GM18951 (cell line): ENCODE results near the gene LAMA2.

Experiments used
- POLR2A ChIP-seq: IDR thresholded peaks from 4 replicates; pipeline ENCODE4 v1.6.1; 2011; ENCODE audit warnings: mild to moderate bottlenecking; ENCODE audit not compliant: insufficient read length, insufficient read depth; ENCODE audit errors: extremely low read depth
- in situ Hi-C: fragments of 300-500 bp; cut with MboI; formaldehyde crosslinking; loops from one replicate; pipeline ENCODE4 v1.12.0; 2022; ENCODE audit warnings: low sequenced_read_pairs, mixed read lengths, inconsistent platforms; ENCODE audit not compliant: unreplicated experiment

The LAMA2 gene

GRCh38 chr6:129398764-129399163 lies 515.8 kb downstream of the LAMA2 start:
- in situ Hi-C loops, result no loop called here
- TF ChIP-seq POLR2A, result no peak

GRCh38 chr6:129402244-129402643 lies 519.3 kb downstream of the LAMA2 start:
- TF ChIP-seq POLR2A, result no peak
- in situ Hi-C loops, result no loop called here

- in situ Hi-C loops, result no loop called here
Measured at GRCh38 chr6:129411092-129411491, 528.2 kb downstream of the LAMA2 start.

GRCh38 chr6:129416337-129416990 lies 533.5 kb downstream of the LAMA2 start:
- in situ Hi-C loops, result no loop called here
- TF ChIP-seq POLR2A, result no peak

More at GRCh38 chr6:129411092-129411491, 528.2 kb downstream of the LAMA2 start:
- TF ChIP-seq POLR2A, result no peak

- in situ Hi-C loops, result no loop called here
- no peak for TF ChIP-seq POLR2A
Measured at GRCh38 chr6:129417416-129418086, 534.6 kb downstream of the LAMA2 start.

- no peak for TF ChIP-seq POLR2A
- in situ Hi-C loops, result no loop called here
Measured at GRCh38 chr6:129419324-129419723, 536.4 kb downstream of the LAMA2 start.

- TF ChIP-seq POLR2A, result no peak
- in situ Hi-C loops, result no loop called here
Measured at GRCh38 chr6:129426343-129426742, 543.4 kb downstream of the LAMA2 start.

GRCh38 chr6:129429956-129430355 lies 547.0 kb downstream of the LAMA2 start:
- in situ Hi-C loops, result no loop called here
- TF ChIP-seq POLR2A, result no peak

- in situ Hi-C loops, result no loop called here
Measured at GRCh38 chr6:129432738-129433137, 549.8 kb downstream of the LAMA2 start.

GRCh38 chr6:129434091-129434490 lies 551.2 kb downstream of the LAMA2 start:
- no peak for TF ChIP-seq POLR2A
- in situ Hi-C loops, result no loop called here

More at GRCh38 chr6:129432738-129433137, 549.8 kb downstream of the LAMA2 start:
- no peak for TF ChIP-seq POLR2A

- in situ Hi-C loops, result no loop called here
- no peak for TF ChIP-seq POLR2A
Measured at GRCh38 chr6:129440691-129441090, 557.8 kb downstream of the LAMA2 start.

GRCh38 chr6:129444683-129445082 lies 561.7 kb downstream of the LAMA2 start:
- in situ Hi-C loops, result no loop called here
- TF ChIP-seq POLR2A, result no peak

GRCh38 chr6:129446272-129447197 lies 563.6 kb downstream of the LAMA2 start:
- in situ Hi-C loops, result no loop called here
- TF ChIP-seq POLR2A, result no peak
